Measurements from ENCODE around the gene SERGEF.

The SERGEF gene

GRCh38 chr11:17852246-17852645, 160.6 kb downstream of the SERGEF start:
- no peak for DNase-seq

- DNase-seq = no peak
These were observed 161.2 kb downstream of the SERGEF start for GRCh38 chr11:17851697-17852096.

GRCh38 chr11:17850336-17850735, 162.5 kb downstream of the SERGEF start:
- no peak for DNase-seq

GRCh38 chr11:17848715-17849114, 164.1 kb downstream of the SERGEF start:
- DNase-seq = no peak

GRCh38 chr11:17846852-17847453, 165.9 kb downstream of the SERGEF start:
- DNase-seq = no peak

- DNase-seq = no peak
These were observed 167.4 kb downstream of the SERGEF start for GRCh38 chr11:17845431-17845881.

- no peak for DNase-seq
These were observed 172.7 kb downstream of the SERGEF start for GRCh38 chr11:17840101-17840548.

GRCh38 chr11:17839450-17839849, 173.4 kb downstream of the SERGEF start:
- DNase-seq = no peak

GRCh38 chr11:17838102-17838501, 174.7 kb downstream of the SERGEF start:
- no peak for DNase-seq

GRCh38 chr11:17831883-17832282, 181.0 kb downstream of the SERGEF start:
- DNase-seq = no peak

- DNase-seq = no peak
These were observed 181.6 kb downstream of the SERGEF start for GRCh38 chr11:17831228-17831627.

- DNase-seq = no peak
These were observed 184.5 kb downstream of the SERGEF start for GRCh38 chr11:17828311-17828751.

- DNase-seq = no peak
These were observed 185.8 kb downstream of the SERGEF start for GRCh38 chr11:17827006-17827405.

GRCh38 chr11:17822401-17822781, 190.5 kb downstream of the SERGEF start:
- no peak for DNase-seq

GRCh38 chr11:17821648-17822400, 191.0 kb downstream of the SERGEF start:
- no peak for DNase-seq

- DNase-seq = no peak
These were observed 196.5 kb downstream of the SERGEF start for GRCh38 chr11:17816232-17816931.

- no peak for DNase-seq
These were observed 198.3 kb downstream of the SERGEF start for GRCh38 chr11:17814546-17814945.

GRCh38 chr11:17813391-17814059, 199.3 kb downstream of the SERGEF start:
- no peak for DNase-seq

GRCh38 chr11:17812865-17813187, 200.0 kb downstream of the SERGEF start:
- no peak for DNase-seq

GRCh38 chr11:17812091-17812864, 200.6 kb downstream of the SERGEF start:
- DNase-seq = no peak

- no peak for DNase-seq
These were observed 201.5 kb downstream of the SERGEF start for GRCh38 chr11:17811352-17811751.

GRCh38 chr11:17810746-17811145, 202.1 kb downstream of the SERGEF start:
- no peak for DNase-seq

GRCh38 chr11:17810041-17810440, 202.8 kb downstream of the SERGEF start:
- no peak for DNase-seq

Data from CD4-positive, alpha-beta T cell treated with Interleukin-12 subunit alpha and Interleukin-12 subunit beta, for 1 hour (primary cell).